Fibroblast of lung (primary cell): Measurements from ENCODE around the gene STK32C.

ENCODE experiments used
- CTCF ChIP-seq, 2 donors: IDR thresholded peaks in 1 of 2; conservative IDR thresholded peaks in 1 of 2; 1 replicate in 1 of 2; 2 replicates in 1 of 2; pipeline ENCODE4 v1.5.1; 2011 to 2012; ENCODE audit warnings: low read length in 2 of 2, control low read depth in 1 of 2, inconsistent platforms in 1 of 2, low read depth in 1 of 2, mild to moderate bottlenecking in 1 of 2
- EZH2 ChIP-seq: IDR thresholded peaks from 2 replicates; pipeline ENCODE4 v1.5.1; 2012; ENCODE audit warnings: low read length, control low read depth, mild to moderate bottlenecking; ENCODE audit errors: missing control alignments

GRCh38 chr10:132316133-132316532, 8.4 kb upstream of the STK32C start:
- TF ChIP-seq CTCF (conservative IDR thresholded peaks at IDR 0.05 in 1 of 2, IDR thresholded peaks at IDR 0.05 in 1 of 2; ENCODE audit: low read depth in 1 of 2, low read length in 2 of 2) (no peak), EZH2 (no peak)
